Activated CD8-positive, alpha-beta memory T cell treated with anti-CD3 and anti-CD28 coated beads for 4 hours (primary cell): ENCODE measurements around the gene CCT3.
A peak's percentile ranks its signal among the peaks of the same experiment; 100 is the strongest.
"Not testable (repeated sequence)": the region's sequence is repeated elsewhere in the genome, so short reads cannot be mapped to it uniquely, and the experiment has no call there.

Experiments
- DNase-seq, 2 donors: peaks; one replicate each; pipeline ENCODE4 v3.0.0-alpha.2; 2020; ENCODE audit warnings: low read depth in 2 of 2

CCT3 gene

GRCh38 chr1:156368889-156369684, 31.0 kb upstream of the CCT3 start, which contains the start of gene RHBG:
Gene RHBG (plus strand): TSS chr1:156369211. CDS start chr1:156369250, 39 bp downstream.
- DNase-seq = no peak

- DNase-seq = no peak
These were observed 30.1 kb upstream of the CCT3 start for GRCh38 chr1:156368157-156368658.

DNA sequence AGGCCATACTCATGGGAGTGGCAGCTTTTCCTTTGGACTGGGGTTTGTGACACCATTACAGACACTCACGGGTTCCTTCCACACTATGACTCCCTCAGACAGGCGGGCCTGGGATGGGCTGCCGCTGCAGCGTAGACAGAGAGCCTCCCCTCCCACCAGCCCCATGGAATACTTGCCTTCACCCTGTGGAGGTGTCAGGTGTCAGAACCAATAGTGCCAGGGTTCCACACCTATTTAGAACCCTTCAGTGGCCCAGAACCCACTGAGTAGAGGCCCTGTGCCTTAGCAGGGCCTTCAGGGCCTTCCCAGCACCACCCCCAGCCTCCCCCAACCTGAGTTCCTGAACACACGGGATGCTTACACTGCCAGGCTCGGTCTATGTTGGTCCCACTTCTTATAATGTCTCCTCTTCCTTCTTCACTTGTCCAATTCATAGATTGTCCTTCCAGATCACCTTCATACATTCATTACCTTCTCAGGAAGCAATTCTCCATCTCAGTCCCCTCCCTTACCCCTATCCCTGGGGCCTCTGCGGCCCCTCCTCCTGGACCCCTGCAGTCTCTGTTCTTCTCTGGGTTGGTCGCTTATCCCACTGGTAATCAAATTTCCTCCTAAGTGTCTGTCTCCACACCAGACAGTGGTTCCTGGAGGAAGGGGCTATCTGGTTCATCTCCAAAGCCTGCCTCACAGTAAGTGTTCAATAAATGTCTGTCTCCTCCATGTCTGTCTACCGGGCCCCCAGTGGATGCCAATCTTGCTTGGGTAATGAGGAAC, 29.5 kb upstream of the CCT3 start:
- DNase-seq = no peak

- no peak for DNase-seq
These were observed 28.5 kb upstream of the CCT3 start for GRCh38 chr1:156366378-156367166.

- DNase-seq = no peak
These were observed 27.7 kb upstream of the CCT3 start for GRCh38 chr1:156365754-156366153.

GRCh38 chr1:156360534-156360933, 22.4 kb upstream of the CCT3 start:
- DNase-seq = no peak

- no peak for DNase-seq
These were observed 21.9 kb upstream of the CCT3 start for GRCh38 chr1:156359973-156360372.

DNA sequence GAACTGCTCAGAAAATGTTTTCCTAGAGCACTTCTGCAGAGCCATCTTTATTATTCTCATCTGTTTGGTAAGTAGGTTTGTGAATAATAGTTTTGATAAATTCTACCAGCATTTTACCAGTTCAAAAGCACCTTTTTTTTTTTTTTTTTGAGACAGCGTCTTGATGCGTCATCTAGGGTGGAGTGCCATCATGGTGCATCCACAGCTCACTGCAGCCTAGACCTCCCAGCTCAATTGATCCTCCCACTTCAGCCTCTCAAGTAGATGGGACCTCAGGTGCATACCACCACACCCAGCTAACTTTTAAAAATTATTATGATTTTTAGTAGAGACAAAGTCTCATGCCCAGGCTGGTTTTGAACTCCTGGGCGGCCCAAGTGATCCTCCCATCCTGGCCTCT, 21.2 kb upstream of the CCT3 start:
- DNase-seq = no peak

DNA sequence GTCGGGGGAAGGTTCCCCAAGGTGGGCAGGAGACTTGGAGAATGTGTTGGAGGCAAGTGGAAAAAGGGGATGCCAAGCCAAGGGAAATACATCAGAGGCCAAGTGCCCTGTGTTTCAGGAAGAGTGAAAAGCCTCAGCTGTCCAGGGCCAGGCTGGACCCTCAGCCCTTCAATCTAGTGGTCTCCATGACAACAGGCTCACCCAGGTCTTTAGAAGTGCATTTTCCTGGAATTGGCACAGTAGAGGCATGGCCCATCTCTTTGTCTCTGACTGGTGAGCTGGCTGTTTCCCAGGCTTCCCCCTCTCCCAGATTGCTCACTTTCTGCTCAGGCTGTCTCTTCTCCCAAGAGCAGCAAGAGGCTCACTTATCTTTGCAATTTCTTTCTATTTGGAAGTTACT, 20.5 kb upstream of the CCT3 start:
- DNase-seq = no peak

DNA sequence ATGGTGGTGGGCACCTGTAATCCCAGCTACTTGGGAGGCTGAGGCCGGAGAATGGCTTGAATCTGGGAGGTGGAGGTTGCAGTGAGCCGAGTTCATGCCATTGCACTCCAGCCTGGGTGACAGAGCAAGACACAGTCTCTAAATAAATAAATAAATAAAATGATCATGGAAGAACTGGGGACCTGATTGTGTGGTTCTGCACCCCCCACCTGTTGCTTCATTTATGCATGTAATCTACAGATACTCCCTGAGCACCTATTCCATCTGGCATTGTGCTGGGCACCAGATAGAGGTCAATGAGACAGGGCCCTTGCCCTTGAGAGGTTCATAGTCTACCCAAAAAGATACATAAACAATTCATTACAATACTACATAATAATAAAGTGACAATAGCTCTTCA, 19.9 kb upstream of the CCT3 start:
- DNase-seq = no peak

DNA sequence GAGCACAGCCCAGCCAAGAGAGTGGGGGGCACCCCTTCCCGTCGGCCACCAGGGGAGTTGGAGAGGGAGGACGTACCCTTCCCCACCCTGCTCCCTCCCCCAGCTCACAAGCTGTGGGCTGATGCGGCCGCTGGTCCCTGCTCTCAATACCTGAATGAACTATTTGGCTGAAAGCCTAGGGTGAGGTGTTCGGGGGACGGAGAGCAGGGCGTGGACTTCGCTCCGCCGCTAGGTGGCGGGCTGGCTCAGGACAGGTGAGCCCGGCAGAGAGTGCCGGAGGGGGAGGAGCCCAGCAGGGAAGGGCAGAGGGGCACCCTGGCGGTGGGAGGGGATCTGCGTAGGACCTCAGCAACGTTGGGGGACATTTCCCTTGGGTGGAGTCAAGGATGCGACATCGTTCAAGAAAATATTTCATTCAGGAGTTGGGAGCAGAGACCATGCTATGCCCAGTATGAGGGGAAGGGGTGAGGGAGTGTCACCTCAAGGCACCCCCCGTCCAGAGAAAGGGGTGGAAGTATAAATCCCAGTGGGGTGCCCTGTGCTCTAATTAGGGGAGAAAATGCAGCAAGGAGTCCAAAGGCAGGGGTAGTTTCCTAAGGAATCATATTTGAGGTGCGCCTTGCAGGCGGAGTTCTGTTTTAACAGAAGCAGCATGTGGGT, 18.9 kb upstream of the CCT3 start:
- DNase-seq = peak; percentile 25 to 31

DNA sequence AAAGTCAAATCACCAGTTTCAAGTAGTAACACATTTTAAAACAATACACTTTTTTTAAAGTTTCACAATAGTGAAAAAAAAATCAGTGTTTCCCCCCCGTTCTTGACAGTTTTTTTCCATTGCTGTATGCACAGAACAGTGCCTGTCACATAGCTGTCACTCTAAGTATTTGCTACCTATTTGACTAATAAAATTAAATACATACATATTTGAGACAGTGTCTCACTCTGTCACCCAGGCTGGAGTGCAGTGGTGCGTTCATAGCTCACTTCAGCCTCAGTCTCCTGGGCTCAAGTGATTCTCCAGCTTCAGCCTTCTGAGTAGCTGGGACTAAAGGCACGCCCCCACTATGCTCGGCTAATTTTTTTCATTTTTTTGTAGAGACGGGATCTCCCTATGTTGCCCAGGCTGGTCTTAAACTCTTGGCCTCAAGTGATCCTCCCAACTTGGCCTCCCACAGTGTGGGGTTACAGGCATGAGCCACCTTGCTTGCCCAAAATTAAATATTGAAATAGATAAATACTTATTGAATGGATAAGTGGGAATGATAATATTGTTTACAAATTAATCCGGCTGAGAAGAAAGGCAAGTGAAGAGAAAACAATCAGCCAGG, 18.3 kb upstream of the CCT3 start:
- DNase-seq = no peak

- not testable (repeated sequence) for DNase-seq
These were observed 14.4 kb upstream of the CCT3 start for GRCh38 chr1:156352481-156352880.

DNA sequence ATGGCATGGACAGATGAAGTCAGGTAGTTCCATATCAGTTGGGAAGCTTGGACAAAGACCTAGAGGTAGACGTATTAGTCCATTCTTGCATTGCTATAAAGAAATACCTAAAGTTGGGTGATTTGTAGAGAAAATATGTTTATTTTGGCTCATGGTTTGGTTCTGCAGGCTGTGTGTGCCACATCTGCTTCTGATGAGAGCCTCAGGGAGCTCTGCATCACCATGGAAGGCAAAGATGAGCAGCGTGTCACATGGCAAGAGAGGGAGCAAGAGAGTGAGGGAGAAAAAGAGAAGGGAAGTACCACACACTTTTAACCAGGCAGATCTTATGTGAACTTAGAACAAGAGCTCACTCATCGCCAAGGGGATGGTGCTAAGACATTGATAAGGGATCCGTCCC, 9.2 kb upstream of the CCT3 start:
- DNase-seq = no peak

DNA sequence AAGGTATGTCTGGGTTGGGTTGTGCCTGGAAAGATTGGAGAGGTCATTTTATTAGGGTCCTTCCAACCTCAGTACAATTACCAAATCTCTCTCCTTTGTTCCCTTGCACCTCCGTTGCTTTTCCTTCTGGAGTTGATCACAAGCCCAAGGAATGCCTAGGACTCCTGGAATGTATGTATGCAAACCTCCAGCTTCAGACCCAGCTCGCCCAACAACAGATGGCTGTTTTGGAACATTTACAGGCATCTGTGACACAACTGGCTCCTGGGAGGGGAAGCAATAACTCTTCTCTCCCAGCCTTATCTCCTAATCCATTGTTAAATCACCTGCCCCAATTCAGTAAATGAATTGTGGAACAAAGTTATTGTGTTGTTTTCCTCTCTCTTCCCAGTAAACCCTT, 8.5 kb upstream of the CCT3 start:
- DNase-seq = no peak

DNA sequence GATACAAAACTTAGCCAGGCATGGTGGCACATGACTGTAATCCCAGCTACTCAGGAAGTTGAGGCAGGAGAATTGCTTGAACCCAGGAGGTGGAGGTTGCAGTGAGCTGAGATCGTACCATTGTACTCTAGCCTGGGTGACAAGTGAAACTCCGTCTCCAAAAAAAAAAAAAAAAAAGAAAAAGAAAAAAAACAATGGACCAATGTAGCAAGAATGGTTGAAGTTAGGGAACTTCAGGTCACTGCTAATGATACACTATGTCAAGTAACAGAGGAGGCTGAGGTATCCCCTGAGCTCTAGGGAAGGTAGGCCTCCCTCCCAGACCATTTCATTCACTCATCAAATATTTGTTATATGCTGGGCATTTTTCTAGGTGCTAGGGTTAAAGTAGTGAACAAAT, 7.9 kb upstream of the CCT3 start:
- DNase-seq = not testable (repeated sequence)

DNA sequence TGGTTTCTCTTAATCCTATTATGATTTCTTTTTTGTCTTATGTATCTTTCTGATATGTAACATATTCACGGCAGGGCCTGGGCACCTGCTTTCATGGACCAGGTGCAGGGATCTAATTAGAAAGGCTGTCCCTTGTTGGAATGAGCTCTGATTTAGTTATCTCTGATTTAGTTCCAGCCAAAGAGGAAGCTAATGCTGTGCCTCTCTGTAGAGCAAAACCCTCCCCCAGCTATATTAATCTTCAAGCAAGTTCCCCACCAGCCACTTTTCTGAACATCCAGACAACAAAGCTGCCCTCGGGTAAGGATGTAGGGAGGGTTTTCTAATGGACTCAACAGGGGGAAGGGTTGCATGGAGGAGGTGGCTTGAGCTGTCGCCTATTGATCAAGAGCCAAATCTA, 6.3 kb upstream of the CCT3 start:
- no peak for DNase-seq

DNA sequence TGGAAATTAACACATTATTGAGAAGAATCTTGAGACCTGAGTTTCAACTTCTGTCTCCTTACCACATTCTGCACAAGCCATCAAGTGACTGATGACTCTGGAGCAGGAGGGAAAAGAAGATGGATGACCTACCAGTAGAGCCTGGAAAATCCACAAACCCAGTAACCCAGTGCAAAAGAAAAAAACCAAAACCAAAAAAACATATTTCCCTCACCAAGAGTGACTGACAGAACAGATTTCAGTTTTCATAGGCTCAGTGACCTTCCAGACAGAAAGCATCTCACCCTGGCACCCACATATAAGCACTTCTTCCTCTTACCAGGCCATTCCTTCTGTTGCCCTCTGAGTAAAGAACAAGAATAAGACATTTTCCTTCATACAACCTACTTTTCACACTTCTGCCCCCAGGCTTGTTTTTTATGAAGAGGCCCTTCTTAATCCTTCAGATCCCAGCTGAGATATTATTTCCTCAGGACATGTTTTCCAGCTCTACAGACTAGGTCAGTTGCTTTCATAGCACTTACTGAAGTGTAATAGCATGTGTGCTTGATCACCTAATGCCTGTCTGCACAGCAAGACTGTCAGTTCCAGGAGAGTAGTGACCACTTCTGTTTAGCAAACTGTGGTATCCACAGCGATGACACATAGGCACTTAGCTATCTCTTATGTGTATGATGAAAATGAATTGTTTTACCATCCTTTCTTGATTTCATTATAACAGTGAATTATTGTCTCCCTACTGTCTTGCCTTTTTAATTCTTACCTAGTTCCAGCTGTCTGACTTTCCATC, 4.3 kb upstream of the CCT3 start:
- DNase-seq = no peak

- no peak for DNase-seq
These were observed 258 bp downstream of the CCT3 start for GRCh38 chr1:156337888-156338179.

DNA sequence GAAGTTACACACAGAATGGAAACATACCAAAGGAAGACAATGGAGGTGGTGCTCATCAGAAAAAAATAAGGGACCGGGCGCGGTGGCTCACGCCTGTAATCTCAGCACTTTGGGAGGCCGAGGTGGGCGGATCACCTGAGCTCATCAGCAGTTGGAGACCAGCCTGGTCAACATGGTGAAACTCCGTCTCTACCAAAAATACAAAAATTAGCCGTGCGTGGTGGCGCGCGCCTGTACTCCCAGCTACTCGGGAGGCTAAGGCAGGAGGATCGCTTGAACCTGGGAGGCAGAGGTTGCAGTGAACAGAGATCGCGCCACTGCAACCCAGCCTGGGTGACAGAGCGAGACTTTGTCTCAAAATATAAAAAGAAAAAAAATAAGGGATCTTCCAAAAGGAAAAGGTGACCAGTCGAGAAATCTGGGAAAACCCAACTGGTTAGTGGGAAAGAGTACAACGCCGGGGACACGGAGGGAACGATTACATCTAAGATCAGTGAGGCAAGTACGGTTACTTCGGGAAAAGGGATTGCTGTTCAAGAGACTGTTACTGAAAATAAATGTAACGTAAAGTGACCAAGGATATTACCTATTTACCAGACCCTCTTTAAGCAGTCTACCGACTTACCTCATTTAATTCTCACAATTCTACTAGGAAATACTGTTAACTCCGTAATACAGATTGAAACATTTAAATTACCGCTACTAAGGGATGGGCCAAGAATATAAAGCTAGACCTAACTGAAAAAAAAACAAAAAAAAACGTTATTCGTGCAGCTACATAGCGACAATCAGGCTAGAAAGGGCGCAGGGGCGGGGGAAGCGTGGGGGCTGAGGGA, 822 bp downstream of the CCT3 start:
- no peak for DNase-seq
